ENCODE data around the gene PELI3. TPM values are rescaled to one million over a fixed set of nuclear protein-coding genes. Genes with fewer than 3 reads are reported as not detected.

PELI3 gene
- total RNA-seq, 1 donor from 2014 or later, result 11.6 TPM

- H3K36me3 ChIP-seq (ENCODE audit: control insufficient read depth, insufficient read depth, low read length), result peaks cover 11% of the 10 kb centered on the region
- no peak for FAIRE-seq
- DNase-seq (ENCODE audit: low read depth), result no peak
- TF ChIP-seq, protein P1, sequence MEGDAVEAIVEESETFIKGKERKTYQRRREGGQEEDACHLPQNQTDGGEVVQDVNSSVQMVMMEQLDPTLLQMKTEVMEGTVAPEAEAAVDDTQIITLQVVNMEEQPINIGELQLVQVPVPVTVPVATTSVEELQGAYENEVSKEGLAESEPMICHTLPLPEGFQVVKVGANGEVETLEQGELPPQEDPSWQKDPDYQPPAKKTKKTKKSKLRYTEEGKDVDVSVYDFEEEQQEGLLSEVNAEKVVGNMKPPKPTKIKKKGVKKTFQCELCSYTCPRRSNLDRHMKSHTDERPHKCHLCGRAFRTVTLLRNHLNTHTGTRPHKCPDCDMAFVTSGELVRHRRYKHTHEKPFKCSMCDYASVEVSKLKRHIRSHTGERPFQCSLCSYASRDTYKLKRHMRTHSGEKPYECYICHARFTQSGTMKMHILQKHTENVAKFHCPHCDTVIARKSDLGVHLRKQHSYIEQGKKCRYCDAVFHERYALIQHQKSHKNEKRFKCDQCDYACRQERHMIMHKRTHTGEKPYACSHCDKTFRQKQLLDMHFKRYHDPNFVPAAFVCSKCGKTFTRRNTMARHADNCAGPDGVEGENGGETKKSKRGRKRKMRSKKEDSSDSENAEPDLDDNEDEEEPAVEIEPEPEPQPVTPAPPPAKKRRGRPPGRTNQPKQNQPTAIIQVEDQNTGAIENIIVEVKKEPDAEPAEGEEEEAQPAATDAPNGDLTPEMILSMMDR (IDR thresholded peaks at IDR 0.05; ENCODE audit: insufficient read depth, low read length, severe bottlenecking), result no peak
- no peaks in the 10 kb centered on the region for H3K27me3 ChIP-seq (ENCODE audit: control insufficient read depth, insufficient read depth, low read length)
- no peak overlapping the region for H3K4me3 ChIP-seq (ENCODE audit: low read depth, low read length)
These were observed 8.9 kb downstream of the PELI3 start for GRCh38 chr11:66475349-66476172.

DNA sequence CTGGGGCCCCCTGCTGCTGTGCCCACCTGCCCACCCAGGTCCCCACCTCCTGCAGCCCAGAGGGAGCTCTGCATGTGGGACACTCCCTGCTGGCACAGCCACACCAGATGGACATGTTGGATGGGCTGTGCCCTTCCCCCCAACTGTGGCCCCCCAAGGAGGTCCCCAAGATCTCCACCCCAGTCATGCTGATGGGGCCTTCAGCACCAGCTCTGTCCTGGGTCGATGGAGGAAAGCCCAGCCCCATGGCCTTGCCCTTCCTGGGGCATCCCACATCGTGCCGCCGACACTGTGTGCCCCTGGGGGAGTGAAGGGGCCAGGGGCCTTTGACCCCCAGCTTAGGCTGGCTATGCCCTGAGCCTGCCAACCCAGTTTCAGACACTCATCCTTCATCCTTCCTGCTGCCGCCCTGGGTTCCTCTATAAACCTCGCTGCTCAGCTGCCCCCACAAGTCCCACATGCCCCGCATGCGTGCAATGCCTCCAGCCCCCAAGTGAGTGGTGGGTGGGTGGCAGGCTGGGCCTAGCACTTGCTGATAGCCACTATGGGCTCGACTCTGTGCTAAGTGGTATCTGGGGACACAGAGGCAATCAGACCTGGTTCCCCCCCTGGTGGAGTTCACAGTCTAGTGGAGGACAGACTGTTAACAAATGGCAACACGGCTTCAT is 9.6 kb downstream of the PELI3 start:
- Histone ChIP-seq H3K4me3 (ENCODE audit: low read depth, low read length) (no peak overlapping the region), H3K36me3 (ENCODE audit: control insufficient read depth, insufficient read depth, low read length) (peaks cover 11% of the 10 kb centered on the region), H3K27me3 (ENCODE audit: control insufficient read depth, insufficient read depth, low read length) (no peaks in the 10 kb centered on the region)
- TF ChIP-seq, protein P1 (IDR thresholded peaks at IDR 0.05; ENCODE audit: insufficient read depth, low read length, severe bottlenecking), result no peak
- no peak for DNase-seq (ENCODE audit: low read depth)
- no peak for FAIRE-seq

GRCh38 chr11:66476841-66477251 is 10.1 kb downstream of the PELI3 start:
- H3K36me3 ChIP-seq (ENCODE audit: control insufficient read depth, insufficient read depth, low read length), result peaks cover 11% of the 10 kb centered on the region
- TF ChIP-seq, protein P1 (IDR thresholded peaks at IDR 0.05; ENCODE audit: insufficient read depth, low read length, severe bottlenecking), result no peak
- no peak for FAIRE-seq
- no peak for DNase-seq (ENCODE audit: low read depth)
- no peaks in the 10 kb centered on the region for H3K27me3 ChIP-seq (ENCODE audit: control insufficient read depth, insufficient read depth, low read length)
- H3K4me3 ChIP-seq (ENCODE audit: low read depth, low read length), result no peak overlapping the region

GRCh38 chr11:66477263-66478201 is 10.8 kb downstream of the PELI3 start:
- Histone ChIP-seq H3K4me3 (ENCODE audit: low read depth, low read length) (no peak overlapping the region), H3K27me3 (ENCODE audit: control insufficient read depth, insufficient read depth, low read length) (no peaks in the 10 kb centered on the region), H3K36me3 (ENCODE audit: control insufficient read depth, insufficient read depth, low read length) (peaks cover 9% of the 10 kb centered on the region)
- FAIRE-seq, result no peak
- no peak for DNase-seq (ENCODE audit: low read depth)
- TF ChIP-seq, protein P1 (IDR thresholded peaks at IDR 0.05; ENCODE audit: insufficient read depth, low read length, severe bottlenecking), result no peak

GRCh38 chr11:66478729-66479393 is 12.2 kb downstream of the PELI3 start:
- H3K4me3 ChIP-seq (ENCODE audit: low read depth, low read length), result peak overlapping the region; percentile 71
- DNase-seq (ENCODE audit: low read depth), result peak; percentile 25
- TF ChIP-seq, protein P1 (IDR thresholded peaks at IDR 0.05; ENCODE audit: insufficient read depth, low read length, severe bottlenecking), result peak; percentile 86
- H3K36me3 ChIP-seq (ENCODE audit: control insufficient read depth, insufficient read depth, low read length), result peaks cover 11% of the 10 kb centered on the region
- no peak for FAIRE-seq
- no peaks in the 10 kb centered on the region for H3K27me3 ChIP-seq (ENCODE audit: control insufficient read depth, insufficient read depth, low read length)
